Measurements from ENCODE around the gene YPEL3.

DNA sequence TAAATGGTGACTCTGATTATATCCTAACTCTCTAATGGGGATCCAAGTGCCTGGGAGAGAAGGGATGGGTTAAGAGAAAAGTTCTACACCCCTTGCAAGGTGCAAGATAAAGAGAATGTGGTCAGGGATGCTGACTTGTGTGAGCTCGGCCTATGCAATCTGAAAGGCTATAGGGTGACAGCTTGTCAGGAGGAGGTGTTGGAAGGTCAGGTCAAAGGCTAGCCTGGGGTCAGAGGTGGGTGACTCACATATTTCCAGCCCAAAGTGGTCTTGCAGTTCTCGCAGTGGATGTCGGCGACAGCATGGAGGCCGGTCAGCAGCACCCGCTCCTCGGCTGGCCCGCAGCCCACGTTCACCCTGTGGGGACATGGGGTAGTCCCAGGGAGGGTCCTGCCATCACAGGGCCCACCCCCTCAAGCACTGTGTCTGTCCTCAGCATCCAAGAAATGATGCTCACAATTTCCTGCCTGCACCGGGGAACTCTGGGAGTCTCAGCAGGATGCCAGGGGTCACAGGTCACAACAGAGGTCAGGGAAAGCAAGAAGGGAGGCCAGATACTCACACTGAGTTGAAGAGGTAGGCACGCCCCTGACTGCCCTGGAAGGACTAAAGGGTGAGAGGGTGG, 1.4 kb downstream of the YPEL3 start:
- no peak for TF ChIP-seq BRCA1 (IDR thresholded peaks at IDR 0.05; ENCODE audit: low read depth, low read length)
- TF ChIP-seq CTCF (IDR thresholded peaks at IDR 0.05; ENCODE audit: control extremely low read depth in 1 of 3, insufficient read depth in 1 of 3, low read depth in 1 of 3, low read length in 3 of 3): no peak
- no peak for TF ChIP-seq RAD21 (IDR thresholded peaks at IDR 0.05 in 1 of 2, conservative IDR thresholded peaks at IDR 0.05 in 1 of 2; ENCODE audit: low read depth in 2 of 2, low read length in 2 of 2)
- no peak for TF ChIP-seq RXRA (IDR thresholded peaks at IDR 0.05; ENCODE audit: insufficient read depth, low read depth, low read length)
- TF ChIP-seq POLR2A (IDR thresholded peaks at IDR 0.05; ENCODE audit: control extremely low read depth in 1 of 2, low read depth in 2 of 2, low read length in 2 of 2): no peak
- no peak for TF ChIP-seq GABPA (IDR thresholded peaks at IDR 0.05; ENCODE audit: borderline replicate concordance, insufficient read depth, low read length)
- TF ChIP-seq EZH2 (IDR thresholded peaks at IDR 0.05; ENCODE audit: low read depth, low read length, severe bottlenecking): no peak
- TF ChIP-seq CBX8 (IDR thresholded peaks at IDR 0.05; ENCODE audit: borderline replicate concordance, low read depth, low read length): no peak
